Erythroblast (primary cell): Measurements from ENCODE around the gene BICC1.

Experiments
- GATA1 ChIP-seq: IDR thresholded peaks from 2 replicates; pipeline ENCODE4 v1.6.1; 2011; ENCODE audit warnings: low read depth, mild to moderate bottlenecking, control low read depth, low read length, moderate library complexity
- POLR2A ChIP-seq: IDR thresholded peaks from 2 replicates; pipeline ENCODE4 v1.6.1; 2011; ENCODE audit warnings: mild to moderate bottlenecking, low read length

- TF ChIP-seq POLR2A (no peak), GATA1 (no peak)
Observed at GRCh38 chr10:58518775-58519174, 6.1 kb downstream of the BICC1 start.
